WERI-Rb-1 (cell line): ENCODE measurements around the gene NFKB1.
A peak's percentile ranks its signal among the peaks of the same experiment; 100 is the strongest.

Experiments
- DNase-seq: peaks from one replicate; pipeline ENCODE4 v3.0.0-alpha.2; 2020
- H3K27ac ChIP-seq: fragments of 250-450 bp; sonication (Bioruptor Pico); 2 replicates; pipeline ENCODE4 v1.5.1; 2020; ENCODE audit warnings: mild to moderate bottlenecking, moderate library complexity
- H3K27me3 ChIP-seq: fragments of 250-450 bp; sonication (Bioruptor Pico); 2 replicates; pipeline ENCODE4 v1.5.1; 2021; ENCODE audit warnings: mild to moderate bottlenecking, low read depth, moderate library complexity; ENCODE audit not compliant: insufficient read depth, severe bottlenecking
- H3K36me3 ChIP-seq: fragments of 250-450 bp; sonication (Bioruptor Pico); 2 replicates; pipeline ENCODE4 v1.5.1; 2020; ENCODE audit warnings: mild to moderate bottlenecking, moderate library complexity
- H3K4me3 ChIP-seq: 2 replicates; pipeline ENCODE4 v1.5.1; 2011; ENCODE audit warnings: low read depth, mild to moderate bottlenecking, control low read depth, low read length
- H3K9me3 ChIP-seq: fragments of 250-450 bp; sonication (Bioruptor Pico); 2 replicates; pipeline ENCODE4 v1.5.1; 2021; ENCODE audit warnings: mild to moderate bottlenecking, moderate library complexity; ENCODE audit not compliant: severe bottlenecking
- CTCF ChIP-seq: IDR thresholded peaks from 2 replicates; pipeline ENCODE4 v1.5.1; 2011; ENCODE audit warnings: low read depth, mild to moderate bottlenecking, control low read depth, inconsistent platforms, low read length

Gene NFKB1

DNA sequence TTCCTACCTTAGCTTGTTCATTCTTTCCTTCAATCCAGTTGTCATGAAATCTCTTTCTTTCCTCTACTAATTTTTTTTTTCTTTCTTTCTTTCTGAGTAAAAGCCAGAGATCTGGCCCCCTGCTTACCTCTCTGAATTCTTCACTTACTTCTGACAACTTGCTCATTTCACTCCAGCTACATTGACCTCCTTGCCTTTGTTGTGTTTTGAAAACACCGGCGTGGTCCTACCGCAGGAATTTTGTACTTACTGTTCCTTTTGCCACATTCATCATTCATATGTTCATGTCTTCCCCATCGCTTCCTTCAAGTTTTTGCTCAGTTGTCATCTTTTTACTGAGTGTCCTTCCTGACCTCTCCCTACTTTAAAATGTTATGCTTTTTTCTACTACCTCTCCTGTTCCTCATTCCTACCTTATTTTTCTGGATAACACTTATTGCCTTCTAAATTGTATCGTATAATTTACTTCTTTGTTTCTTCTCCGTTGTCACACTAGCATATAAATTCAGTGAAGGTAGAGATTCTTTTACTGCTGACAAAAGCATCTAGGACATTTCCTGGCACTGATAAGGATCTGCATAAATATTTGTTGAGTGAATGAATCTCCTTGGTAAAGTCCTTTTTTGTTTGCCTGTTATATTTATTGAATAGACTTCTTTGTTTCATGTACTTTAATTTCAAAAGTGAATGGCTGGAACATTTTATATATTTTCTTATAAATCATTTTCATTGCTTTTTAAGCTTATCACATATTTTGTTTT lies 74.4 kb downstream of the NFKB1 start:
- DNase-seq, result no peak
- TF ChIP-seq CTCF, result no peak
- Histone ChIP-seq H3K36me3 (no peaks in the 10 kb centered on the region; the same call in 1 of the 2 replicates), H3K4me3 (no peak overlapping the region), H3K27me3 (no peaks in the 10 kb centered on the region), H3K9me3 (no peaks in the 10 kb centered on the region), H3K27ac (no peak overlapping the region)

DNA sequence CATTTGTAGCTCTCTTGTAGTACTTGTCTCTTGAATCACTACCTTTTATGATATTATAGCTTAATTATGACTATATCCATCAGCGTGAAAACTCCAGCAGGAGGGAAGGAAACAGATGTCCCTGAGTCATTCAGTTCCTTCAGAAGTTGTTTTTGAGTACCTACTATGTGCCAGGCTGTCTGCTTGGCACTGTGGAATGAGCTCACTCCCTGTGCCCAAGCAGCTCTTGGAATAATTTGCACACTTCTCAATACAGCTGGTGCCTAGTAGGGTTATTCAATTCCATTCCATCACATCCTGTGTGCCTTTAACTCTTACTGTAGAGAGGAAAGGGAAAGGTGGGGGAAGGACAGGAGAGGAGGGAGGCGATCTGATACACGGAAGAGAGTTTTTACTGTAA lies 77.1 kb downstream of the NFKB1 start:
- no peak overlapping the region for H3K27ac ChIP-seq
- TF ChIP-seq CTCF, result no peak
- H3K36me3 ChIP-seq, result peaks cover 6% of the 10 kb centered on the region
- DNase-seq, result no peak
- H3K27me3 ChIP-seq, result no peaks in the 10 kb centered on the region
- H3K9me3 ChIP-seq, result no peaks in the 10 kb centered on the region
- no peak overlapping the region for H3K4me3 ChIP-seq

DNA sequence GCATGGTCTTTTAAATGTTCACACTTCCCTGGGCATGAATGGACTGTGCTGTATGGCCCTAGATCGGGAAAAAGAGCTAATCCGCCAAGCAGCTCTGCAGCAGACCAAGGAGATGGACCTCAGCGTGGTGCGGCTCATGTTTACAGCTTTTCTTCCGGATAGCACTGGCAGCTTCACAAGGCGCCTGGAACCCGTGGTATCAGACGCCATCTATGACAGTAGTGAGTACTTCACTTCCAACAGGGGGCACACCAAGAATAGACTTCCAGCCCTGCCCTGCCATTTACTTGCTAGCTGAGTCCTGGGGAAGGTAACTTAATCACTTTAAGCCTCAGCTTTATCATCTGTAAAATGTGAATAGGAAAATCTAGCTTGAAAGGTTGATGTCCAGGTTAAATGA lies 77.7 kb downstream of the NFKB1 start:
- Histone ChIP-seq H3K9me3 (no peaks in the 10 kb centered on the region), H3K27ac (no peak overlapping the region), H3K4me3 (no peak overlapping the region), H3K27me3 (no peaks in the 10 kb centered on the region), H3K36me3 (peaks cover 6% of the 10 kb centered on the region)
- peak; percentile 66 for DNase-seq
- peak; percentile 54; the same call in 1 of the 2 replicates for TF ChIP-seq CTCF

GRCh38 chr4:102579794-102580462 lies 78.8 kb downstream of the NFKB1 start:
- no peak for TF ChIP-seq CTCF
- H3K36me3 ChIP-seq, result peaks cover 6% of the 10 kb centered on the region
- DNase-seq, result no peak
- no peak overlapping the region for H3K4me3 ChIP-seq
- no peaks in the 10 kb centered on the region for H3K27me3 ChIP-seq
- H3K9me3 ChIP-seq, result no peaks in the 10 kb centered on the region
- H3K27ac ChIP-seq, result no peak overlapping the region

DNA sequence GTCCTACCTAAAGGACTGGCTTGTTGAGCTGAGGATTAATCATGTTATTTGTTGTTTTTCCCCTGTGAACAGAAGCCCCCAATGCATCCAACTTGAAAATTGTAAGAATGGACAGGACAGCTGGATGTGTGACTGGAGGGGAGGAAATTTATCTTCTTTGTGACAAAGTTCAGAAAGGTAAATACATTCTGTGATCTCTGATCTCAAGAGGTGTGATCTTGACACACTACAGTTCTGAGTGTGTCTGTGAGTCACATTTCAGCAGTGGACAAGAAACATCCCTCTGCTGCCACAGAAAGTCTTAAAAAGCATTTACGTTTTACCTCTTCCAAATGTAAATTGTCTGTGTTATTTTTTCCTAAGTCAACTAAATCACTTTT lies 79.3 kb downstream of the NFKB1 start:
- no peaks in the 10 kb centered on the region for H3K27me3 ChIP-seq
- H3K27ac ChIP-seq, result no peak overlapping the region
- H3K4me3 ChIP-seq, result no peak overlapping the region
- peaks cover 6% of the 10 kb centered on the region for H3K36me3 ChIP-seq
- H3K9me3 ChIP-seq, result no peaks in the 10 kb centered on the region
- no peak for DNase-seq
- no peak for TF ChIP-seq CTCF
